GM18520 (cell line): ENCODE data around the gene EHMT1.

Experiments
- ATAC-seq: cut with Tn5 transposase; IDR thresholded peaks from one replicate; pipeline ENCODE4 v1.9.1; 2021; ENCODE audit not compliant: unreplicated experiment

The EHMT1 gene

DNA sequence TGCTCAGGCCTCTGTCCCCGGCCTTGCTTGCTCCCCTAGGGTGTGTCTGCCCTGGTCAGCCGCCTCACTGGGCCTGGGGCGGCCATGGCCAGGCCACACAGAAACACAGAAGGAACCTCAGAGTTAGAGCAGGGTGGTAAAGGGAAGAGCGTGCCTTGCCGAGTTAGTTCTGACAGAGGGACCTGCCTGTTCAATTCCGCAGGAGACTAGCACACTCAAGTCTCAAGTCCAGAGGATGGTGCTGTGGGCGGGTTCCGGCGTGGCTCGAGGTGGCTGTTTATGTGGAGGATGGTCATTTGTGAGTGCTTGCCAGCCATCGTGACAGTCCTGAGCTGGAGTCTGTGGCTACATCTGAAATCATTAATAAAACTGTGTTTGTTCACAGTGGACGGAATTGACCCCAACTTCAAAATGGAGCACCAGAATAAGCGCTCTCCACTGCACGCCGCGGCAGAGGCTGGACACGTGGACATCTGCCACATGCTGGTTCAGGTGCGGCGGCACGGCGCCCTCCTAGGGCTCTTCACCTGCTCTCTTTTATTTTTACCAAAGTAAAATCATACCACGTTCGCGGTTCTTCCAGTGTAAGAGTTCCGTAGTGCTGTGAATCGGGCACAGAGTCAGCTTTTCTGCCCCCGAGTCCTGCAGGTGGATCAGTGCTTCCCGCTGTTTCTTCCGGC lies 163.2 kb downstream of the EHMT1 start:
- ATAC-seq: no peak

DNA sequence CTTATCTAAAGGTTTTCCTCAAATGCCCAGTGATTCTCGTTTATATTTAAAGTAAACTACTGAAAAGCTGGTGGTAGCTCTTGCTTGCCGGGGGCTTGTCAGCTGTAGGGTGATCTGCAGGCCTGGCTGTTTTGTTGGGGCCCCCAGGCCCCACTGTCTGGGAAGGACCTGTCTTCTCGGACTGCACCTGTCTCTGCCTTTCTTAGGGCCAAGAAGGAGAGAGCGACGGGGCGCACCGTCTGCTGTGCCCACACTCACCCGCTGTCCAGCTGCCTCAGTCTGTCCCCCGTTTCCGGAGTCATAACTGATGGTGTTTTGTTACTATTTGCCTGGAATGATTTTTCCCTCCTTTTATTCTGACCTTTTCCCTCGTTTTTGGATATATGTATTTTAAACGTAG lies 164.7 kb downstream of the EHMT1 start:
- ATAC-seq: no peak

DNA sequence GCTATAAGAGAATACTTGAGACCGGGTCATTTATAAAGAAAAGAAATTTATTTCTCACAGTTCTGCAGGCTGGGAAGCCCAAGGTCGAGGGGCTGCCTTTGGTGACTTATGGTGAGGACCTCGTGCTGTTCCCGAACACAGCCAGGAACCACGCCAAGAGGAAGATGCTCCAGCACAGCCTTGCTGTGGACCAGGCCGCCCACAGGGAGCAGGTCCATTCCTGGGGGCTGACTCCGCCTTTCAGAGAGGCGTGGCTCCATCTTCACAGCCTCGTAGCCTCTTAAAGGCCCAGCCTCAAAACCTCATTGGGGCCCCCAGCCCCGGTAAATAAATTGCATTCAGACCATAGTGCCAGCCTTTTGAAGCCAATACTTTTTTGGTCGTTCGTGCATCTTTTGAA lies 165.2 kb downstream of the EHMT1 start:
- ATAC-seq: no peak

DNA sequence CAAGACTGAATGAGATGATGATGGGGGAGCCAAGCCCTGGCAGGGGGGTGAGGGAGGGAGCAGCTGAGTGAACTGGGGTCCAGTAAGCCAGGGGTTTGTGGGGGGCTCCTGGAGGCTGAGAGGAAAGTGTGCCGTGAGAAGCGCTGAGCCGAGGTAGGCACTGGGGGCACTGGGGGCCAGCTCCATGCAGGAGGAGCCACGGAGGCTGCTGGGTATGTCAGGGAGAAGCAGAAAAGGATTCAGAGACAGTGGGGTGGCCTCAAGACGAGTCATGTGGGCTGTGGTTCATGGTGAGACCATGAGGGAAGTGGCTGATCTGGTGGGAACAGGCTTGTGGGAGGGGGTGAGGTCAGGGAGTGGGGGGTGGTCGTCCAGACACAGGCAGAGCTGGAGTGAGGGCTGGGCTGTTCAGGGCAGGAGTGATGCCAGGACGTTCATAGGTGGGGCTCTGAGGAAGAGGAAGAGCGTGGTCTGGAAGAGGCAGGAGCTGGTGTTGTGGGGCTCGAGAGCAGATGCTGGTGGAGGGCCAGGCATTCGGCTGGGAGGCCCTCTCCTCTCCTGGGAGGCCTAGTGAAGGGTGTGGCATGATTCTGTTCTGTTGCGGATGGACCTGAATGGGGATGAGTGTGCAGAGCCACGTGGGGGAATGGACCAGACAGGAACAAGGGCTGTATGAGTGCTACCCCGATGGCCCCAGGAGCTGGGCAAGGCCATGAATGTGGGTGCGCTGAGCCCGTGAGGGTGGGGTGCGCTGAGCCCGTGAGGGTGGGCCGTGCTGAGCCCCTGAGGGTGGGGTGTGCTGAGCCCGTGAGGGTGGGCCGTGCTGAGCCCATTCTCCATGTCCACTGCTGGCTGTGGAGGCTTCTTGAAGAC lies 166.1 kb downstream of the EHMT1 start:
- ATAC-seq: no peak

DNA sequence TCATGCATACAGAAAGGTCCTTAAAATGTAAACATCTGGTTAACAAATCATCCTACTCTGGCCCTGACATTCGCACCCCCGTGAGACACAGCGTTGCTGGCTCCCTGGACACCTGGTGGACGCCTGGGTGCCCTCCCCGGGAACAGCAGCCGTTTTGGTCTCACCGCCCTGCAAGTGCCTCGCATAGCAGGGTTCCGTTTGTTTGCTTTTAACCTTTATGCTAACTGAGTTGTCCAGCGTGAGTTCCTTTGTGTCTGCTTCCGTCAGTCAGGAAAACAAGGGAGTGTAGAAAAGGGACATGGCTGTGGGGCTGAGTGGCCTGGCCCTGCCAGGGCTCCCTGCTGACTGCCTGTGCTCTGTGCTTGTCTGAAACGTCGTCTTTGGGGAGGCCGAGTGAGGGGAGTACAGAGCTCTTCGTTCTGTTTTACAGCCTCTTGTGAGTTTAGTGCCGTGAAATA lies 166.9 kb downstream of the EHMT1 start:
- ATAC-seq: no peak

DNA sequence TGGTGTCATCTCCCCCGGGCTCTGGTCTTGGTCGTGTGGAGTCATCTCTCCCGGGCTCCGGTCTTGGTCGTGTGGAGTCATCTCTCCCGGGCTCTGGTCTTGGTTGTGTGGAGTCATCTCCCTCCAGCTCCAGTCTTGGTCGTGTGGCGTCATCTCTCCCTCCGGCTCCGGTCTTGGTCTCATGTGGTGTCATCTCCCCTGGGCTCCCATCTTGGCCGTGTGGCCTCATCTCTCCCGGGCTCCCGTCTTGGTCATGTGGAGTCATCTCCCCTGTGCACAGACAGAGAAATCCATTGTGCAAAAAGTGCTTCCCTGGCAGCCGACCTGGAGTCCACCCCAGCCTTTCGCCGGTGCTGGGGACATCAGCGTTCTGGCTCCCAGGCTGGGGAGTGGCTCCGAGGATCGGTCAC lies 167.7 kb downstream of the EHMT1 start:
- ATAC-seq: no peak

DNA sequence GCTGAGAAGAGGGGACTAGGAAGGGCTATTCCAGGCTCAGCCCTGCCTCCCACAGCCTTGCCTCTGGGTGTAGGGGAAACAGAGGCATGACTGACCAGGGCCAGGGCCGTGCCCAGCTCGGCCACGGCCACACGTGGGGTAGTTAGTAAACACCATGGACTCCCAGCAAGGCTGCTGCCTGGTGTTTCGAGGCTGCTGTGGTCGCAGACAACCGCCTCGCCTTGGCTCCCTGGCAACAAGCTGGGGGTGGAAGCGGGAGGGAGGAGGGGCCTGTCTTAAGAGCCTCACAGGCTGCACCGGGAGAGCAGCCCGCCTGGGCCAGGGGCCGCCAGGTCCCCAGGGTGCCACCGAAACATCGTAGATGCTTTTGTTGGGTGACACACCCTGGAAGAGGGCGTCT lies 168.6 kb downstream of the EHMT1 start:
- no peak for ATAC-seq

DNA sequence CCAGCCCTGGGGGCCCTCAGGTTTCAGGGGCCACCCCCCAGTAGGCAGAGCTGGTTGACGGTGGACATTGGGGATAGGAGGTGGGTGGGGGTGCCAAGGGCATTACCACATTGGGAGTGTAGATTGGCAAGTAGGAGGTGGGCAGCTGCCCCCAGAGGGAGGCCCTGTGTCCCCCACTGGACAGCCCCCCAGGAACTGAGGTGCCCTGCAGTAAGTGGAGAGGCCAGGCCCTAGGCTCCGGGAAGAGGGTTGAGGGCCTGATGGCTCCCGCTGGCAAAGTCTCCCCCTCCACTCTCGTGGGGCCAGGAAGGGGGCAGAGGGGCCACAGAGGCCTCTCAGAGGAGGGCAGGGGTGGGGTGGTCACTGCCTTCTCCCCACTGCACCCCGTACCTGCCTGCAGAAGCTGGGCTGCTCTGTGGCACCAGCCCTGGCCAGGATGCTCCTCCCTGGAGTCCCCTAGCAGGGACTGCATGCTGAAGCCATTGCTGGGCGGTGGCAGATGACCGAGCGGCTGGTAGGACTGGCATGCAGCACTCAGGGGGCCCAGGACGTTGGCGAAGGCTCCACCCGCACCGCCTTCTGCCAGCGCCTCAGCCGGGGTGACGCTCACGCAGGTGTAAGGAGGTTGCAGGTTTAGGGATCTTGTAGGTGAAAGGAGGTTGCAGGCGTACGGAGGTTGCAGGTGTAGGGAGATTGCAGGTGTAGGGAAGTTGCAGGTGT lies 169.1 kb downstream of the EHMT1 start:
- ATAC-seq: no peak

DNA sequence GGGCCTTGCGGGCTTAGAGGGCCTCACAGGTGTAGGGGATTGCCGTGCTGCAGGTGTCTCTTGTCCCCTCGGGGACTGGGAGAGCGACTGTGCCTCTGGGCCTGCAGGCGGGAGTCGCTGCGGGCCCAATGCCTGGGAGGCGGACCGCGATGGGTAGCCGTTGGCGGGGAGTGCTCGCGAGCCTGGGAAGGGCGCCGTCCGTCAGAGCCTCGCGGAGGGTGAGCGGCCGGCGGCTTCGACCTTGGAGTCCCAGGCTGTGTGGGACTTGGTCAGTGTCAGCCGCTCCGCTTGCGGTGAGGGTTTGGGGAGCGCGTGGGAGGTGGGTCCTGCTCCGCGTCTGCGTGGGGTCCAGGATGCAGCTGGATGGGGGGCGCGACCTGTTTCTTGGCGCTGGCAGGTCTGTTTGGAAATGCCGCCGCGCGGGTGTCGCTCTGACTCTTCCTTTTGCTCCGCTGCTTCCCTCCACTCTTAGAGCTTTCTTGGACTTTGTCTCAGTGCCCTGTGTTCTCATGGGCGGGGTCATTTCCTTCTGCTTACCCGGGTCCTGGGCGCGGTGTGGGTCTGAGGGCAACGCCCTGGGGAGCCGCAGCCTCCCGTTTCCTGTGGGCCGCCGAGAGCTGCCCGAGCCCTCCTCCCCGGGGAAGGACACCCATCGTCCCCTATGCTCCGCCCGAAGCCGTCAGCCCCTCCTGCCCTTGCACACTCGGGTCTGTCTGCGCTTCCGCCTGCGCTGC lies 169.9 kb downstream of the EHMT1 start:
- no peak for ATAC-seq

DNA sequence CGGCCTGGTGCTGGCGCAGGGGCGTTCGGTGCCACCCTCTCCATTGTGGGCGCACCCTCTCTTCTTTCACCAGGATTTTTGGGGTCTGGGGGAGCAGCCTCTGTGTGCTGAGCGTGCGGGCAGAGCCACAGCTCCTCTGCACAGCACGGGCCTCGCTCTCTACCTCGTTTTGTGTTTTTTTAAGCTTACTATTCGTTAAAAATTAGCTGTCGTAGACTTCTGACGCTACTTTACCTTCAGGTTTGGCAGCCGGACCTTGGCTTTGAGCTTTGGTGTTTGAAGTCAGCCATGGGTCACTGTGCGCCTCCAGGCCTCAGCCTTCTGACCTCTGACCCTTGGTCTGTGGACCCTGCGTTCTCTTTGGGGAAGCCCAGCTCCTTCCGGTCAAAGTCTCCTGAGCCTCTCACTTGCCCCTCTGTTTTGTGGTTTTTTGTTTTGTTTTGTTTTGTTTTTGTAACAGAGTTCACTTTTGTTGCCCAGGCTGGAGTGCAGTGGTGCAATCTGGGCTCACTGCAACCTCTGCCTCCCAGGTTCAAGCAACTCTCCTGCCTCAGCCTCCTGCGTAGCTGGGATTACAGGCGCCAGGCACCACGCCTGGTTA lies 170.6 kb downstream of the EHMT1 start:
- no peak for ATAC-seq

DNA sequence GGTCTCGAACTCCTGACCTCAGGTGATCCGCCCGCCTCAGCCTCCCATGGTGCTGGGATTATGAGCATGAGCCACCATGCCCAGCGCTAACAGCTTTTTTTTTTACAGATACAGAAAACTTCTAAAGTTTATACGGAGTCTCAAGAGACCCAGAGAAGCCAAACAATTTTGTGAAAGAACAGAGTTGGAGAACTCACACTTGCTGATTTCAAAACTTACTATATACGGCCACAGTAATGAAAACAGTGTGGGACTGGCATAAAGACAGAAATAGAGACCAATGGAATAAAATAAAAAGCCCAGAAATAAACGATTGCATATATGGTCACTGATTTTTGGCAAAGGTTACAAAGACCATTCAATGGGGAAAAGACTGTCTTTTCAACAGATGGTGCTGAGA lies 173.1 kb downstream of the EHMT1 start:
- ATAC-seq: no peak

DNA sequence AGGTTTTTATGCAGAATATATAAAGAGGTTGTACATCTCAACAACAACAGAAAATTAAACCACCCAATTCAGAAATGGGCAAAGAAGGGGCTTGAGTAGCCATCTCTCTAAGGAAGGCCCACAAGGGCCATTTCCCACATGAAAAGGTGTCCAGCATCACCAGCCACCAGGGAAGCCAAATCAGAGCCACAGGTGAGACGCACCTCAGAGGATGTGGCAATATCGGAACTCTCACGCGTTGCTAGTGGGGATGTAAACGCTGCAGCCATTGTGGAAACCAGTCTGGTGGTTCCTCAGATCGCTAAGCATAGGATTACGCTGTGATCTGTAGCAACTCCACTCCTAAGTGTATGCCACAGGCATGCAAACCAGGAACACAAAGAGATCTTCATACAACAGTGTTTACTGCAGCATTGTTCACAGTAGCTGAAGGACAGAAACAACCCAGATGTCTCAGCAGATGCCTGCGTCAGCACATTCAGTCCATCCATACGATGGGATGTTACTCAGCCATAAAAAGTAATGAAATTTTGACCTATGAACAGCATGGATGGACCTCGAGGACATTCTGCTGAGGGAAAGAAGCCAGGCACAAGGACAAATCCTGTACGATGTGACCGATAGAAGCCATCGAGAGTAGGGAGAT lies 174.5 kb downstream of the EHMT1 start:
- ATAC-seq: no peak

DNA sequence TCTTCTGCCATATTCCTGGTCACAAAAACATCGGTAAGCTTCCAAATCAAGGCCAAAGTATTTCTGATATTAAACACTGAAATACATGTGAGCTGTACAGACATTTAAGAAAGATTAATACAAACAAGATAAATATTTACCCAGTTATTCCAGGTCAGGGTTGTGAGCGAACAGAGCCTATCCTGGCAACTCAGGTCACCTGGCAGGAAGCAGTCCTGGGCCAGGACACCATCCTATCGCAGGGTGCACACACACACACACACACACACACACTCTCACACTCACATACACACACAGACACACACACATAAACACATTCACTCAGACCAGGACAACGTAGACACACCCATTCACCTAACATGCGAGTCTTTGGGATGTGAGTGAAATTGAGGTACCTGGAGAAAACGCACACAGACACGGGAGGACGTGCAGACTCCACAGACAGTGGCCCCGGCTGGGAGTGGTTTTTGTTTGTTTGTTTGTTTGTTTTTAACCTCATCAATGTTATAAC lies 176.4 kb downstream of the EHMT1 start:
- ATAC-seq: no peak

DNA sequence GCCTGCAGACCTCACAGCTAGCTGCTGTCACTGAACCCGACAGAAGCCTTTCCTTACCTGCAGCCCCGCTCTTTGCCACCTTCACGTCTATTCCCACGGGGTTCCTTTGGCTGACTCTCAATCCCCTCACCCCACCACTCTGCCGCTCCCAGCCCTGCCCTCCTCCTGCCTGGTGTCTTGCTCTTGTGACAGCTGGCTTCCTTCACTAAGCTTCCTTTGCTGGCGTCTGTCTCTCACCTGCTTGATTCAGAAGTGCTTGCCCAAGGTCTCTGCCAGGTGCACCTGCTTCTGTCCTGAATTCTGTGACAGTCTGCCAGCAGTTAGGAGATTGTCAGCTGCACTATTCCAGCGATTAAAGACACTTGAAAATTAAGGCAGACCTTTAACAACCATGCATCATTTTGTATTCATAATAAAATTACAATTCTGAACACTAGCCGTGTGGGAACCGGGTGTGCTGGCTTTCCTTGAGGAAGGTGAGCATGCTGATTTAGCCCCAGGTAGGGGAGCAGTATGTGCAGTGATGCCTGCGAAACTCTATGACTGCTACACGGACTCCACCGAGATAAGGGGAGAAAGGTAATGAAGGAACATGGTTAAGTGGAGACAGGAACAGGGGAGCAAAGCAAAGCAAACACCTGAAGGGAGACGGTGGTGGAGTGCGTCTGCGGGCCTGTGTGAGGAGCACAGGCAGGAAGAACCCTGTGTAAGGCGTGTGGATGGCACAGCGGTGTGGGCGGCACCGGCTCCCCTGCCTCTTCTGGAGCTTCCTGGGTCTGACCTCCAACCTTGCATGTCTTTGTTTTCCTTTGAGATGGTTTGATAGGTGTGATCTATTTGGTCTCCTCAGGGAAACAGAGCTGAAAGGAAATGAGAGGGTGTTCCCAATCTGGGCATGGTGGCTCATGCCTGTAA lies 178.7 kb downstream of the EHMT1 start:
- no peak for ATAC-seq

DNA sequence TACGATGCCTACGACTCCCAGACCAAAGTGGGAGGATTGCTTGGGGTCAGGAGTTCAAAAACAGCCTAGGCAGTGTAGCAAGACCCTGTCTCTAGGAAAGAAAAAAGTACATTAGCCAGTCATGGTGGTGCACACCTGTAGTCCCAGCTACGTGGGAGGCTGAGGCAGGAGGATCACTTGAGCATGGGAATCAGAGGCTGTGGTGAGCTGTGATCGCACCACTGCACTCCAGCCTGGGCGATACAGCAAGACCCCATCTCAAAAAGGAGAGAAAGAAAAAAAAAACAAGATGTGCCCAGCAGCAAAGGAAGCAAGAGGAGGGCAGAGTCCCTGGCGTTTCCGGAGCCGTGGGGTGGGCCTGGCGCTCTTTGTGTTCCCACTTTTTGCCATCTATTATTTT lies 179.3 kb downstream of the EHMT1 start:
- no peak for ATAC-seq

DNA sequence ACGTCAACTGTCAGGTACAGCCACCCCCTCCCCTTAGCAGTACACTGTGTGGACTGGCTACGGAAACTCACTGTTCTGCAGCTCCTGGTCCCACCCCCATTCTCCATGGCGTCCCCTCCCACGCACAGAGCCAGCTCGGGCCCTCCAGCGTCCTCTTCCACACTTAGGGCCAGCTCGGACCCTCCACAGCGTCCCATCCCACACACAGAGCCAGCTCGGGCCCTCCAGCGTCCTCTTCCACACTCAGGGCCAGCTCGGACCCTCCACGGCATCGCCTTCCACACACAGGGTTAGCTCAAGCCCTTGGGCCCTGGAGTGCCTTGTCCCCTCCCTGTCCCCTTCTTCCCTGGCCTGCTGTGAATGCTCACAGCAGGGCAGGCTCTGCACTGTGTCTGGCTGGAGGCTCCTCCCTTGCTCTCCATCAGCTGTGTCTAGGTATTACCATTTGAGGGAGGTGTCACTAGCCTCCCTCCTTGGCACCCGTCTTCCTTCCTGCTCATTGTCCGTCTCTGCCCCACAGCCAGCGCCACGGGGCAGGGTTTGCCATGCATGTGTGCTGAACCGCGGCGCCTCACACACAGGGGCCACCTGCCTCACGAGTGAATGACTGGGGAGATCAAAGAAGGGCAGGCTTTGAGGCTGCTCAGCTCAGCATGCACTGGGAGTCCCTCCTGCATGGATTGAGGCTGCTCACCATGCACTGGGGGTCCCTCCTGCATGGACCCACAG lies 180.3 kb downstream of the EHMT1 start:
- no peak for ATAC-seq

DNA sequence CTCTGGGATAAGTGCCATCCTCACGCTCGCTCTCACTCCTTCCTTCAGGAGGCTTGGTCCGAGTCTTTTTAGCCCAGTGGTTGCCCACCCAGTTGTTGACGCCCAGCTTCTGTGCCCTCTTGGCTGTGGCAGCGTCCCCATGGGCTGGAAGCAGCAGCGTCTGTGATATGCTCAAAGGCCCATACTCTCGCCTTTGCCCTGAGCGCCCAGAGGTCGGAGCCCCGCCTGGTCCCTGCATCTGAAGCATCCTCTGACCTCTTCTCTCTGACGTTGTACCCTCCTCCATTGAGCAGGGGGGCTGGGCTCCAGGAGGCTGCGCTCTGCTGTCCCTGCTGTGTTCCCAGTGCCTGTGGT lies 180.8 kb downstream of the EHMT1 start:
- no peak for ATAC-seq
